ENCODE results near the gene TMEM240.

Gene TMEM240

GRCh38 chr1:1553821-1554494 lies 13.5 kb upstream of the TMEM240 start:
- Histone ChIP-seq H3K4me3 (ENCODE audit: low read depth in 1 of 2, low read length in 2 of 2) (no peak overlapping the region), H3K9ac (ENCODE audit: low read depth, low read length) (no peak overlapping the region), H2AFZ (ENCODE audit: low read depth, low read length) (no peak overlapping the region), H3K27me3 (ENCODE audit: insufficient read depth, low read length, poor library complexity) (no peaks in the 10 kb centered on the region), H3K4me1 (ENCODE audit: insufficient read depth, low read length) (no peaks in the 10 kb centered on the region), H3K9me3 (ENCODE audit: insufficient read depth, low read length, severe bottlenecking) (no peaks in the 10 kb centered on the region), H3K4me2 (ENCODE audit: insufficient read depth, low read length) (no peak overlapping the region), H4K20me1 (ENCODE audit: insufficient read depth, low read length) (peaks cover 56% of the 10 kb centered on the region), H3K36me3 (ENCODE audit: insufficient read depth, low read length) (peaks cover 53% of the 10 kb centered on the region), H3K27ac (ENCODE audit: low read length) (no peak overlapping the region), H3K79me2 (ENCODE audit: insufficient read depth, low read length) (peaks cover 56% of the 10 kb centered on the region)
- DNase-seq (no peak), ATAC-seq (ENCODE audit: insufficient read depth, low read depth) (no peak)
- TF ChIP-seq CTCF (IDR thresholded peaks at IDR 0.05; ENCODE audit: borderline replicate concordance, extremely low read depth, low read length, poor library complexity, severe bottlenecking) (no peak), EZH2 (IDR thresholded peaks at IDR 0.05; ENCODE audit: borderline replicate concordance, low read depth, low read length, severe bottlenecking) (no peak)

- H3K4me2 ChIP-seq (ENCODE audit: insufficient read depth, low read length) = no peak overlapping the region
- TF ChIP-seq CTCF (IDR thresholded peaks at IDR 0.05; ENCODE audit: borderline replicate concordance, extremely low read depth, low read length, poor library complexity, severe bottlenecking) = no peak
- TF ChIP-seq EZH2 (IDR thresholded peaks at IDR 0.05; ENCODE audit: borderline replicate concordance, low read depth, low read length, severe bottlenecking) = no peak
- H3K4me3 ChIP-seq (ENCODE audit: low read depth in 1 of 2, low read length in 2 of 2) = no peak overlapping the region
- peaks cover 51% of the 10 kb centered on the region for H3K79me2 ChIP-seq (ENCODE audit: insufficient read depth, low read length)
- no peaks in the 10 kb centered on the region for H3K27me3 ChIP-seq (ENCODE audit: insufficient read depth, low read length, poor library complexity)
- ATAC-seq (ENCODE audit: insufficient read depth, low read depth) (no peak), DNase-seq (no peak)
- H3K9ac ChIP-seq (ENCODE audit: low read depth, low read length) = no peak overlapping the region
- no peak overlapping the region for H3K27ac ChIP-seq (ENCODE audit: low read length)
- peaks cover 58% of the 10 kb centered on the region for H4K20me1 ChIP-seq (ENCODE audit: insufficient read depth, low read length)
- H2AFZ ChIP-seq (ENCODE audit: low read depth, low read length) = no peak overlapping the region
- peaks cover 53% of the 10 kb centered on the region for H3K36me3 ChIP-seq (ENCODE audit: insufficient read depth, low read length)
- H3K9me3 ChIP-seq (ENCODE audit: insufficient read depth, low read length, severe bottlenecking) = no peaks in the 10 kb centered on the region
- H3K4me1 ChIP-seq (ENCODE audit: insufficient read depth, low read length) = no peaks in the 10 kb centered on the region
These were observed 11.8 kb upstream of the TMEM240 start for GRCh38 chr1:1552263-1552639.

- Histone ChIP-seq H3K27me3 (ENCODE audit: insufficient read depth, low read length, poor library complexity) (no peaks in the 10 kb centered on the region), H3K4me3 (ENCODE audit: low read depth in 1 of 2, low read length in 2 of 2) (no peak overlapping the region), H2AFZ (ENCODE audit: low read depth, low read length) (no peak overlapping the region), H3K9me3 (ENCODE audit: insufficient read depth, low read length, severe bottlenecking) (no peaks in the 10 kb centered on the region), H3K4me1 (ENCODE audit: insufficient read depth, low read length) (no peaks in the 10 kb centered on the region), H3K27ac (ENCODE audit: low read length) (no peak overlapping the region), H4K20me1 (ENCODE audit: insufficient read depth, low read length) (peaks cover 61% of the 10 kb centered on the region), H3K9ac (ENCODE audit: low read depth, low read length) (no peak overlapping the region), H3K4me2 (ENCODE audit: insufficient read depth, low read length) (no peak overlapping the region), H3K36me3 (ENCODE audit: insufficient read depth, low read length) (peaks cover 54% of the 10 kb centered on the region), H3K79me2 (ENCODE audit: insufficient read depth, low read length) (peaks cover 53% of the 10 kb centered on the region)
- ATAC-seq (ENCODE audit: insufficient read depth, low read depth) (no peak), DNase-seq (no peak)
- no peak for TF ChIP-seq CTCF (IDR thresholded peaks at IDR 0.05; ENCODE audit: borderline replicate concordance, extremely low read depth, low read length, poor library complexity, severe bottlenecking)
- TF ChIP-seq EZH2 (IDR thresholded peaks at IDR 0.05; ENCODE audit: borderline replicate concordance, low read depth, low read length, severe bottlenecking) = no peak
These were observed 11.3 kb upstream of the TMEM240 start for GRCh38 chr1:1551524-1552262.

Measured in DND-41 (cell line).